Fibroblast of villous mesenchyme (primary cell): Measurements from ENCODE around the gene SH3BP1. TPM values are rescaled to one million over a fixed set of nuclear protein-coding genes. Genes with fewer than 3 reads are reported as not detected.

Experiments used
- DNase-seq: peaks from one replicate; pipeline ENCODE4 v3.0.0-alpha.2; 2010; ENCODE audit warnings: low read depth
- H3K4me3 ChIP-seq: 2 replicates; pipeline ENCODE4 v1.5.1; 2011; ENCODE audit warnings: low read depth, mild to moderate bottlenecking, low read length
- CTCF ChIP-seq: IDR thresholded peaks from 2 replicates; pipeline ENCODE4 v1.5.1; 2012; ENCODE audit warnings: low read depth, mild to moderate bottlenecking, low read length; ENCODE audit not compliant: insufficient read depth
- total RNA-seq: library from RNA; depleted of rRNA; stranded (reverse); fragments of >200 nt; gene quantifications from 2 replicates; pipeline ENCODE4 v1.2.3, GENCODE V29; 2012

SH3BP1 gene
- total RNA-seq, 1 donor = 11.2 TPM

- DNase-seq = no peak
- no peak overlapping the region for H3K4me3 ChIP-seq
- no peak for TF ChIP-seq CTCF
Measured at GRCh38 chr22:37610480-37611129, 28.9 kb upstream of the SH3BP1 start.

- DNase-seq = no peak
- TF ChIP-seq CTCF = no peak
- H3K4me3 ChIP-seq = no peak overlapping the region
Measured at GRCh38 chr22:37611207-37611606, 28.3 kb upstream of the SH3BP1 start.

GRCh38 chr22:37616201-37617083 lies 23.0 kb upstream of the SH3BP1 start:
- DNase-seq = no peak
- TF ChIP-seq CTCF = no peak
- H3K4me3 ChIP-seq = no peak overlapping the region

- no peak for TF ChIP-seq CTCF
- H3K4me3 ChIP-seq = no peak overlapping the region
- no peak for DNase-seq
Measured at GRCh38 chr22:37617431-37617830, 22.0 kb upstream of the SH3BP1 start.

GRCh38 chr22:37618072-37618656 lies 21.3 kb upstream of the SH3BP1 start:
- no peak for TF ChIP-seq CTCF
- no peak for DNase-seq
- no peak overlapping the region for H3K4me3 ChIP-seq

GRCh38 chr22:37618674-37619073 lies 20.8 kb upstream of the SH3BP1 start:
- no peak overlapping the region for H3K4me3 ChIP-seq
- DNase-seq = no peak
- TF ChIP-seq CTCF = no peak
